HG03175 (cell line): ENCODE data around the gene PRM3.

Experiments used
- ATAC-seq: cut with Tn5 transposase; IDR thresholded peaks from one replicate; pipeline ENCODE4 v1.9.1; 2021; ENCODE audit warnings: mild to moderate bottlenecking, moderate library complexity; ENCODE audit not compliant: unreplicated experiment

Gene PRM3

DNA sequence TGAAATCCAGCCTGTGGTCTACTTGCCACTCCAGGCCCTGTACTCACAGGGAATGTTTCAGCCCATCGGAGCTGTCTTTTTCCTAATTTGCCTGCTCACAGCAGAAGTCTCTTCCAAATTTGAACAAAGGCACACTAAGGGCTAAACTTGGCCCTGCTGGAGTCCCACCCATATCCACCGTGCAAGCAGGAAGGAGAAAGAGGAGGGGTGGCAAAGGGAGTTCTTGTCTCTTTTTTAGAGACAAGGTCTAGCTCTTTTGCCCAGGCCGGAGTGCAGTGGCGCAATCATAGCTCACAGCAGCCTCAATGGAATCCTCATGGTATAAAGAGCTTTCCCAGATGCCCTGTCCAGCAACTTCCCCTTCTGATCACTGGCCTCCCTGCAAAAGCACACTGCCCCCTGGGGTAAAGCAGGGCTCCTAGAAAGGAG lies 10.4 kb upstream of the PRM3 start:
- ATAC-seq = no peak

DNA sequence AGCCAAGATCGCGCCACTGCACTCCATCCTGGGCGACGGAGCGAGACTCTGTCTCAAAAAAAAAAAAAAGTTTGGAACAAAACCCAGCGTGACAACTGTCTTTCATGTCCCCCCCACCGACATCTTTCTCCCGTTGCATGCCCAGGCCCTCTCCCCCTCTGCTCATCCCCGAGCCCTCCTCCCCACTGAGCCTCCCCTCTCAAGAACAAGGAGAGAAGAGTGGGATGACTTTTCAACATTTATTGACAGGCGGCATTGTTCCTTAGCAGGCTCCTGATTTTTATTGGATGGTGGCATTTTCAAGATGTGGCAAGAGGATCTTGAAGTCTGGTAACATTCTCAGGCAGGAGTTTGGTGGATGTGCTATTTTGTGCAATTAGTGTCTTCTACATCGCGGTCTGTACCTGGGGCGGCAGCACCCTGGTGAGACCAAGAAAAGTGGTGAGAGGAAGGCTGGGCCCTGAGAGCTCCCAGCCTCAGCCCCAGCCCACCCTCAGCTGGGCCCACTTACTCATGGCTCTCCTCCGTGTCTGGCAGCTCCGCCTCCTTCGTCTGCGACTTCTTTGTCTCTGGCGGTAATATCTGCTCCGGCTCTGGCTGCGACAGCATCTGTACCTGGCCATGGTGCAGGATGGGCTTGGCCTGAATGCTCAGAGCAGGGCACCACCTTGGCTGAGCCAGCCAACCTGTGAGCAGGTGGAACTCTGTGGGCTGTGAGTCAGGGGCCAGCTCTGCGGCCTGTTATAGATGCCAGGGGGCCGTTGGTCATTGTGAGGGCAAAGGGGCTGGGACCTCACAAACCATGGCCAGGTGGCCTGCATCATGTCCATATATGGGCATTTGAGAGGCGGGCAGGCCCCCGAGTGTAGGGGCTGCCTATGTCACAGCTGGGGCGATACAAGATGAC lies 7.4 kb upstream of the PRM3 start, which contains the start of gene PRM1:
Gene PRM1, minus strand, starts transcription at position 715 of the 907 bp plus-strand sequence. Its CDS starts 92 bp downstream, at position 623.
- no peak for ATAC-seq

DNA sequence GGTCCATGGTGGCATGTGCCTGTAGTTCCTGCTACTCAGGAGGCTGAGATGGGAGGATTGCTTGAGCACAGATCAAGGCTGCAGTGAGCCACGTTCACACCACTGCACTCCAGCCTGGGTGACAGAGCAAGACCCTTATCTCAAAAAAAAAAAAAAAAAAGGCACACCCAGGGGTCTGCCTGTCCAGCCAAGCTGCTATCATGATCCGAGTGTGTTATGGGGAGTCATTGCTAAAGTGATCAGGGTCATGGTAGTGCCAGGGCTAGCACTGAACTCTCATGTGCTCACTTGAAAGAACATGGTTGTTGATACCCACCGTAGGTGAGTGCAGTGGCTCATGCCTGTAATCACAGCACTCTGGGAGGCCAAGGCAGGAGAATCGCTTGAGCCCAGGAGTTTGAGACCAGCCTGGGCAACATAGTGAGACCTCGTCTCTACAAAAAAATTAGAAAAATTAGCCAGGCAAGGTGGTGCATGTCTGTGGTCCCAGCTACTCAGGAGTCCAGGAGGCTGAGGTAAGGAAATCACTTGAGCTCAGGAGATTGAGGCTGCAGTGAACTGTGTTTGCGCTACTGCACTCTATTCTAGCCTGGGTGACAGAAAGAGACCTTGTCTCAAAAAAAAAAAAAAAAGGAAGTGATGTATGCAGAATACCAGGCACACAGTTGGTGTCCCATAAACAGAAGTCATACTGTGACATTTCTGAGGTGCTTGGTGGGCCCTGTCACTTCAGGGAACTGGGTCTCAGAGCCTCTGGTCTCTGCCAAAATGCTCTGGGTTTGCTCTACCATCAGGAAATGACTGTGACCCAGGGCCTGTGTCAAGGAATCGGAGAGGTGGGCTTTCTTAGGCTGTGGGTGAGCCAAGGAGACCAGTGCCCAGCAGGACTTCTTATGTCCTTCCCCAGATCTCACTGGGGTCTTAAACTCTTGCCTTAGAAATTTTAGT lies 5.5 kb upstream of the PRM3 start:
- no peak for ATAC-seq

DNA sequence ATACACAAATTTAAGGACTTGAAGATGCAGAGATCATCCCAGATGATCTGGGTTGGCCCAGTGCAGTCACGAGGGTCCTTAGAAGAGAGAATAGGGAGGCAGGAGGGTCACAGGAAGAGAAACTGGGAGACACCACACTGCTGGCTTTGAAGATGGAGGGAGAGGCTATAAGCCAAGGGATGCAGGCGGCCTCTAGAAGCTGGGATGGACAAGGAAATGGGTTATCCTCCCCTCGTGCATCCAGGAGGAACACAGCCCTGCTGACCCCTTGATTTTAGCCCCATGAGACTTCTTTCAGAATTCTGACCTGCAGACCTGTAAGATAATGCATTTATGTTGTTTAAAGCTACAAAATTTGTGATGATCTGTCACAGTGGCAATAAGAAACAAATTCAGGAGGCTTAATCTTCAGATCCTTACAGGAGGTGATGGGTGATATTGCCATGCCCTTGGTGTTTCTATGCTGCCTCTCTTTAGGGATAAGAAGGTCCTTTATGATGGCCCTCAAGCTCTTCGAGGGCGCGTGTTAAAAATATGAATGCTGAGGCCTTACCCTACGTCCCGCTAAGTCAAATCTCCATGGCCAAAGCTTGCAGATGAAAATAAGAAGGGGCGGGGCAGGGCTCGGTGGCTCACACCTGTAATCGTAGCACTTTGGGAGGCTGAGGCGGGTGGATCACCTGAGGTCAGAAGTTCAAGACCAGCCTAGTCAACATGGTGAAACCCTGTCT lies 4.3 kb upstream of the PRM3 start:
- ATAC-seq = no peak

DNA sequence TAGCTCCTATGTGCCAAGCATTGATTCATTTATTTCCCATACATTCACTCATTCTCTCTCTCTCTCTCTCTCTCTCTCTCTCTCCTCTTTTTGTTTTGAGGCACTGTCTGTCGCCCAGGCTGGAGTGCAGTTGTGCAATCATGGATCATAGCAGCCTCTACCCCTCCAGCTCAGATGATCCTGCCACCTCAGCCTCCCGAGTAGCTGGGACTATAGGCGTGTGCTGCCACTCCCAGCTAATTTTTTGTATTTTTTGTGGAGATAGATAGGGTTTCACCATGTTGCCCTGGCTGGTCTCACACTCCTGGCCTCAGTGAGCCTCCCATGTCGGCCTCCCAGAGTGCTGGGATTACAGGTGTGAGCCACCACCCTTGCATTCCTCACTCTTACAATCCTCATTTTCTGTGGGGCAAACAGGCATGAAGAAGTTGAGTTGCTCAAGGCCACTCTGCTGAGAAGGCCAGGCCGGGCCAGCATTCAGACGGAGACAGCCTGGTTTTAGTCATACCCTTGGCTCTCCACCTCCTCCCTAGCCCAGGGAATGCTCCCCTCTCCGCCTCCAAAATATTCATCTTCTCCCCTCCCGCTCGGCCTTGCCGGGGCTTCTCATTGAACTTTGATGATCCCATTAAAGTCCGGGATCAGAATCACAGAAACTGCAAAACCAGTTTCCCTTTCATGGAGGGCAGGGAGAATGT lies 3.6 kb upstream of the PRM3 start:
- ATAC-seq = no peak

DNA sequence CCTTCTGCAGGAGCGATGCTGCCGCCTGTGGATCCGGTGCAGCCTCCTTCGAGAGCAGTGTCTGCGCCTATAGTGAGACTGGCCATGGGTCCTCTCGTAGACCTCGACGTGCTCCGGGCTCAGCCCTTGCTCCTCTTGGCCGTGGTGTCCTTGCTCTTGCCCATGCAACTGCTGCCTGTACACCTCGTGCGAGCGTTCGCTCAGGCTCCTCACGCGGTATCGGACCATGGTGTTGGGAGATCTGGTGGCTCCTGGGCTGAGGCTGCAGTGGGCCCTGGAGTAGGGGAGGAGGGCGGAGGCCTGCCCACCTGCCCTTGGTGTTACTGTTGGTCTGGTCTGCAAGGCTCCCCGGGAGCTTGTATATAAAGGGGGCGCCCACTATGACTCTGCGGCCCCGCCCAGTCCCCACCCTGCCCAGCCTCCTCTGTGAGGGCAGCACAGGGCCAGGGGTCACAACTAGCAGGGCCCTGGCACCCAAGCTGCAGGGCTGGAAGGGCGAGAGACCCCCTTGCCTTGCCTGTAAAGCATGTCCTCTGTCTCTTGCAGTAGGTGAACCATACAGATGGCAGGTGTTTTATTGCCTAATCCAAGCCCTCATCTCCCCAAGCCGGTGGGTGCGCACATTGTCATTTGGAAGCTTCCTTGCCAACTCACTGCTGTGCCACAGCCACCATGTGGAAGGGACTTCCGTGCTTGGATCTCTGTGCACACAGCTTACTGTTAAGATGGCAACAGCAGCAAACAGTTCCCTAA lies 2.9 kb upstream of the PRM3 start, which contains the start of gene PRM2:
Gene PRM2, minus strand, starts transcription at position 338 of the 753 bp plus-strand sequence. Its CDS starts 110 bp downstream, at position 228.
- ATAC-seq = no peak

DNA sequence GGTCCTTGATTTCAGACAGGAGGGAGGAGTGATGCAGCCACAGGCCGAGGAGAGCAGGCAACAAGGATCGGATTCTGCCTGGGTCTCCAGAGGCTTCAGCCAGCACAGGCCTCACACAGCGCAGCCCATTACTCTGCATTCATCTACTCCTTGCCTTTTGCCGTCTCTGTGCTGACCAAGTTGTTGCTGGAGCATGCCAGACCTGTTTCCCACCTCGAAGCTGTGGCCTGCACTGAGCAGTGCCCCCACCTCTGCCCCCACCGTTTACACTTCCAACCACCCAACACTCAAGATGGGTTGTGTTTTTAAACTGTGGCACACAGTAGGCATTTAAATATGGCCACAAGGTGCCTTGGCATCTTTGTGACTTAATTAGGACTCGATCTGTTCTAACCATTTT lies 1.5 kb upstream of the PRM3 start:
- ATAC-seq = no peak

DNA sequence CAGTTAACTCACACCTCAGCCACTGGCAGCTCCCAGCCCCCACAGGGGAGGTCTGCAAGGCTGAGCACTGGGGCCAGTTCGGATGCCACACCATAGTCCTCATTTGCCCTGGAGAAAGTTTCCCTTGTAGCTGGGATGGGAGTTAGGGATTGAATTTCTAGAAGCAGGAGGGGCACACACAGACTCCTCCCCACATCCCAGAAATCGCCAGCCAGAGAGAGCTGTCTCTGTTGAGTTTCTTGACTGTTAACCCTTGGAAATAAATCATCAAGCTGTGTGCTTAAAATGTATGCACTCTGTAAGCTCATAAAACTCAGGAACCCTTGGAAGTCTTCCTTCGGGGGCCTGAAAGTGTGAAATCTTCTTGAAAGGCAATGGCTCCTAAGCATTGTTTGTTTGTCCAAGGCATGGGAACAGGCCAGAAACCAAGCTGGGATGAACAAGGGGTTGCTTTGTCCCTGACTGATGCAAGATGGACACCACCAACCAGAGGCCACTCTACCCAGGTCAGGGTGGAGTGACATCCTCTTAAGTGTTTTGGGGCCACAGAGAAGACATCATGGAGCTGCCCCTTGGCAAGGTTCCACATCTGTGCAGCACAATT lies 394 bp upstream of the PRM3 start:
- ATAC-seq = no peak

DNA sequence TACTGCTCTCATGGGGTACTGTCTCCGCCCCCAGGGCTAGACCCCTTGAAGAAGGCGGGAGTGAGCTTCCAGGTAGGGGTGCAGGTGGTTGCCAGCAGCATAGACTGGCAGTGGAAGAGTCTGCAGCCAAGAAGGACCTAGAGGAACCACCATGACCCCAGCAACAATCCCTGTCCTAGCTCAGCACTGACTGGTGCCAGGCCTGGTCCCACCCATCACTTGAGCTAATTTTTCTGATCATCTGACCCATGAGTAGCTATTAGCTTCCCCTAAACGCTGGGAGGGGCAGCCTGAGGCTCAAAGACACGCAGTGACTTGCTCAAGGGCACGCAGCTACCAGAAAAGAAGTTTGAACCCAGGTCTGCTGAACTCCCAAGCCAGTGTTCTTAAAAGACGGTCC lies 945 bp downstream of the PRM3 start:
- ATAC-seq = no peak

DNA sequence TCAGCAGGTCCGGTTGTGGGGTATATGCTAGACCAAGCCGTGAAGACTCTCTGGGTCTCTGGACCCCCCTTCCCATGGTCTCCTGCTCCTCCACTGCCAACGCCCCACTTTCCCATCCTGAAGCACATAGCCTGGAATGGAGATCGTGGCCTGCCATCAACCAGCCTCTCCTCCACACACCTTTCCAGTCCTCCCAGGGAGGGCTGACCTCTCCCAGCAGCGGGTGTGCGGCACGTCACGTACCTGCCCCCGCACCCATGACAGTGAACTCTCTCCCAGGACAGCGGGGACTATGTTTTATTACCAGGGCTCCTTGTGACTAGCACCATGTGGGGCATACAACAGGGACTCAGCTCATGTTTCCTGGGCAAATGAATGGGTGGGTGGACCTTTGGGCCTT lies 1.8 kb downstream of the PRM3 start:
- no peak for ATAC-seq

DNA sequence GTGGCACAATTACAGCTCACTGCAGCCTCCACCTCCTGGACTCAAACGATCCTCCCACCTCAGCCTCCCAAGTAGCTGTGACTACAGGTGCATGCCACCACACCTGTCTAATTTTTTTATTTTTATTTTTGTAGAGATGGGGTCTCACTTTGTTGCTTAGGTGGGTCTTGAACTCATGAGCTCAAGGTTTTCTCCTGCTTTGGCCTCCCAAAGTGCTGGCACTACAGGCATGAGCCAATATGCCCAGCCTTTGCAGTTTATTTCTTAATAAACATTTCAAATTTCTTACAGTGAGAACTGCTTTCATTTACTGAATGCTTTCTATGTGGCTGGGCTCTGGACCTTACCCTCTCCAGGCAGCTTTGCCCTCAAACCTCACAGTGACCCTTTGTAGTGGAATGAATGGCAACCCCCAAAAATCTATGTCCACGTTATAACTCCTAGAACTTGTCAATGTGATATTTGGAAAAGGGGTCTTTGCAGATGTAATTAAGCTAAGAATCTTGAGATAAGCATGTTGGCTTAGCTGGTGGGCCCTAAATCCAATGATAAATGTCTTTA lies 2.7 kb downstream of the PRM3 start:
- no peak for ATAC-seq

DNA sequence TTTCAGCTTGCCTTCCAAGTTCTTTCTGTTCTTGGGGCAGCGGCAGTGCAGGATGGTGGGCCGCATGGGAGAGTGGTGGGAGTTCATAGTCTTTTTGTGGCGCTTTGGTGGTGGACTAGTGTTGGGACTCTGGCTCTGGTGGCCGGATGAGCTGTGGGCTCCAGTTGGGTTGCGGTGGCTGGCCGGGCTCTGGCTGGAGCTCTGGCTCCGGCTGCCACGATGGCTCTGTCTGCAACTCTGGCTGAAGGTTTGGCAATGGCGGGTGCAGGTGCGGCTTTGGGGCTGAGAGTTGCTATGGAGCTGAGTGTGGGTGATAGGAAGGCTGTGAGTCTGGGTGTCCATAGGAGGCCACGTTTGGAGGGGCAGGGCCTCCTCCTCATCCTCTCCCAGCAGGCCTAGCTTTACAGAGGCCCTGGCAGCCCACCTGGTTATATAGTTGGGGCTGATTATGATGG lies 4.5 kb downstream of the PRM3 start, which contains the start of gene TNP2:
Gene TNP2, minus strand, starts transcription at position 405 of the 455 bp plus-strand sequence. Its CDS starts 63 bp downstream, at position 342.
- ATAC-seq = no peak

DNA sequence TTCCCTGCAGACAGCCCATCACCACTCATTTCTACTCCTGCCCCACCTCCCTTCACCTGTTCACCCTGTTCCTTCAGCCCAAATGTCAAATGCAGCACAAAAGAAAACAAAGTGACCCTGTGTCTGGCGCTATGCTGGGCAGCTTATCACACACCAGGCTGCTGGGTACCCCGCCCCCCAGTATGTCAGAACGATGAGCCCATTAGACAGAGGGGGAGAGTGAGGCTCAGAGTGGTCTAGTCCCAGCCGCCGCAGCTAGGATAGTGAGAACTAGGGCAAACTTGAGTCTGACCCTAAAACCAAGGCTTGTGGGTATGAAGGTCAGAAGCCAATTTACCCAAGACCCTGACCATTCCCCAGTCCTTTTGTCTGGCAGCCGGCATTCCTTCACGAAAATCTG lies 8.3 kb downstream of the PRM3 start:
- ATAC-seq = no peak

DNA sequence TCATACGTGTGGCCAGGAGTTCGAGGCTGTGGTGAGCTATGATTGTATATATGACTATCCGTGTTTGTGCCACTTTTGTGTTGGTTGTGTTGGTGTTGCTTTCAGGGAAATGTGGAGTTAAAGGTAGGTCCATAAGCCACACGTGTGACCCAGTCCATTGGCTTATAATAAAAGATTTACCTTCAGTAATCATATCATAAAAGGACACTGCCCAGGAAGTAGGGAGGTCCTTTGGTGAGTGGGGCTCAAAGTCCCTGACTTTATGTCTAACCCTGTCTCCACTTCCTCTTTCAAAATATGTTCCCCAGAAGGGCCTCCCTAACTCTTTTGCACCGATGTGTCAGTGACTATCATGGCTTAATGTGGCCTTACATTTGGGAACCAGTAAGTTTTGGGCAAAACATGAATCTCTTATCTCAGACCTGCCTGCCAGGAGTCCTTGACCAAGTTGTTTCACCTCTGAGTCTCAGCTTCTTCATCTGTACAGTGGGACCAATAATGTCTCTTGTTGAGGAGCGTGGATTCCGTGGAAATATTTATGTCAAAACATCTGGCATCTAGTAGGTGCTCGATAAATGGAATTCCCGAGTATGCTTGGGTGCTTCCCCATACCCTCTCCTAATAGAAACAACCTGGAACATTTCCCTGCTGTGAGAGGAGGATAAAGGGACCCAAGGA lies 9.1 kb downstream of the PRM3 start:
- ATAC-seq = no peak

DNA sequence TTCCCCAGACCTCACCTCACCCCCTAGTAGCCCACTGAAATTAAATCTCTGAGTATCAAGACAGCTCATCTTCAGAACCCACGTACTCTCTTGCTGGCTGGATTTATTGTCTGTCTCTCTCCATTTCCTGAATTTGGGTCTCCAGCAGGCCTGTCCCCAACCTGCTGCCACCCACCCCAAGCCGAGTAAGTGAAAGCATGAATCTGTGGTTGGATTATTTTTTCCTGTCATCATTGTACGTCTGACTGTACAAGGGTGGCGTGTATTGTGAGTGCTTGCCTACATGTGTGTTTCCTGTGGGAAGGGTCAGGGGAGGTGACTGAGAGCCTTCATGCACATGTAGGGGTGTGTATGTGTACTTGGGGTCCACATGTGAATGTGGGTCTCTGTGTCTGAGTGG lies 9.7 kb downstream of the PRM3 start:
- no peak for ATAC-seq

DNA sequence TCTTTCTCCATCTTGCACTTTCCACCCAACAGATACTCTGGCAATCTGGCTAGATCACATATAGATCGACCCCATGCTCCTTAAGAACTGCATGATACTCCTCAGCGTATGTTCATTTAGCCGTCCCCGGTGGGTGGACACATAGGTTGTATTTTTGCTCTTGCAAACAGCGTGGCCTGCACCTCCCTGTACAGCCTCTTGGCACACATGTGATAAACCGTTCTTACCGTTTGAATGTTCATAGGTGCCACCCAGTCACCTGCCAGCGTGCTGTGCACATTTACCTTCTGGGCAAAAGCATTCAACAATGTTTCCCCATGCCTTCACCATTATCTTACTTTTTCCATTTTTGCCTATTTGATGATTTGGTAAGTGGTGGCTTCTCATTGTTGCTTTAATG lies 10.5 kb downstream of the PRM3 start:
- no peak for ATAC-seq

DNA sequence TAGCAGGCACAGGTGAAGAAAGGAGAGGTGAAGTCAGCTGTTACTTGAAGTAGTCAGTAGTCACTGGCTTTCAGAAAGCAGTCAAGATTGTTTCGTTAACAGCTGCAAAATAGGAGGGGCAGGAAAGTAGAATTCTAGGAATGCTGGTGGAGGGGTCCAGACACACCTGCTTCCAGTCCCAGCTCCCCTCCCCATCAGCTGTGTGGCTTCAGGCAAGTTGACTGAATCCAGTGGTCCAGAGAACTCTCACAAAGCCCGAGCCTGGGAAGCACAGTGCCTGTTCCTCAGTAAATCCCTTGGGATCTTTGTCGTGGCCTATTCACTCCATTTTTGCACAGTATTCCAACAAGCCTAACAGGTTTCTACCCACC lies 12.8 kb downstream of the PRM3 start:
- ATAC-seq = no peak
